ENCODE data around the gene CSGALNACT2. TPM values are rescaled to one million over a fixed set of nuclear protein-coding genes. Genes with fewer than 3 reads are reported as not detected.
A peak's percentile ranks its signal among the peaks of the same experiment; 100 is the strongest.

CSGALNACT2 gene
- total RNA-seq, 1 experiment from 2014 or later: 13.4 TPM

- no peak for DNase-seq (ENCODE audit: low read depth)
Measured at GRCh38 chr10:43123361-43124093, 14.7 kb upstream of the CSGALNACT2 start.

- no peak for DNase-seq (ENCODE audit: low read depth)
Measured at GRCh38 chr10:43124094-43124521, 14.1 kb upstream of the CSGALNACT2 start.

- no peak for DNase-seq (ENCODE audit: low read depth)
Measured at GRCh38 chr10:43124574-43125273, 13.5 kb upstream of the CSGALNACT2 start.

- DNase-seq (ENCODE audit: low read depth): no peak
Measured at GRCh38 chr10:43125274-43125845, 12.9 kb upstream of the CSGALNACT2 start.

- no peak for DNase-seq (ENCODE audit: low read depth)
Measured at GRCh38 chr10:43125881-43126731, 12.1 kb upstream of the CSGALNACT2 start.

GRCh38 chr10:43126759-43127424 is 11.4 kb upstream of the CSGALNACT2 start:
- DNase-seq (ENCODE audit: low read depth): no peak

GRCh38 chr10:43127442-43127841 is 10.8 kb upstream of the CSGALNACT2 start:
- DNase-seq (ENCODE audit: low read depth): no peak

- no peak for DNase-seq (ENCODE audit: low read depth)
Measured at GRCh38 chr10:43128331-43128730, 9.9 kb upstream of the CSGALNACT2 start.

GRCh38 chr10:43128958-43129706 is 9.1 kb upstream of the CSGALNACT2 start:
- DNase-seq (ENCODE audit: low read depth): peak; percentile 97

GRCh38 chr10:43130770-43131171 is 7.5 kb upstream of the CSGALNACT2 start:
- DNase-seq (ENCODE audit: low read depth): no peak

- DNase-seq (ENCODE audit: low read depth): no peak
Measured at GRCh38 chr10:43131256-43131655, 7.0 kb upstream of the CSGALNACT2 start.

GRCh38 chr10:43131906-43132305 is 6.3 kb upstream of the CSGALNACT2 start:
- no peak for DNase-seq (ENCODE audit: low read depth)

GRCh38 chr10:43132867-43133787 is 5.1 kb upstream of the CSGALNACT2 start:
- no peak for DNase-seq (ENCODE audit: low read depth)

- DNase-seq (ENCODE audit: low read depth): peak; percentile 32
Measured at GRCh38 chr10:43134126-43134905, 3.9 kb upstream of the CSGALNACT2 start.

GRCh38 chr10:43135064-43135463 is 3.2 kb upstream of the CSGALNACT2 start:
- no peak for DNase-seq (ENCODE audit: low read depth)

GRCh38 chr10:43135656-43136055 is 2.6 kb upstream of the CSGALNACT2 start:
- DNase-seq (ENCODE audit: low read depth): no peak

GRCh38 chr10:43136432-43136831 is 1.8 kb upstream of the CSGALNACT2 start:
- no peak for DNase-seq (ENCODE audit: low read depth)

- DNase-seq (ENCODE audit: low read depth): no peak
Measured at GRCh38 chr10:43136995-43137716, 1.1 kb upstream of the CSGALNACT2 start.
